HCT116 (cell line): ENCODE measurements around the gene ZP1. TPM values are rescaled to one million over a fixed set of nuclear protein-coding genes. Genes with fewer than 3 reads are reported as not detected.
A peak's percentile ranks its signal among the peaks of the same experiment; 100 is the strongest.

Source experiments
- ATAC-seq: fragments of 200-7000 bp; cut with Tn5 transposase; 2 replicates; pipeline ENCODE4 v1.9.1; 2020; ENCODE audit warnings: mild to moderate bottlenecking, moderate library complexity
- BruUV-seq: library from RNA; stranded (reverse); fragments of 400-500 nt; replicated peaks from 2 replicates; lab custom pipeline; 2021; lab: Mats Ljungman, UMichigan
- CTCF ChIA-PET: fragments of 300-600 bp; sonication (Branson Sonifier 250); formaldehyde crosslinking; loops from one replicate; lab custom pipeline; 2021; ENCODE audit warnings: antibody characterized with exemption; lab: Charles Lee
- POLR2A ChIA-PET: fragments of 300-600, 350-600 bp; sonication (Branson Sonifier 250); formaldehyde crosslinking; loops from one replicate; lab custom pipeline; 2021; ENCODE audit warnings: antibody characterized with exemption; lab: Charles Lee
- RAD21 ChIA-PET, 2 experiments: fragments of 300-600 bp; sonication (Branson Sonifier 250); formaldehyde crosslinking; loops; one replicate each; lab custom pipeline; 2023; ENCODE audit warnings: low total read pairs in 2 of 2; ENCODE audit not compliant: uncharacterized antibody in 2 of 2, unreplicated experiment in 2 of 2, low non-redundant PET in 1 of 2; lab: Charles Lee
- DNase-seq: peaks from one replicate; pipeline ENCODE4 v3.0.0-alpha.2; 2010; ENCODE audit warnings: low read depth, low spot score
- H2AFZ ChIP-seq: fragments of 200-600 bp; shearing (Covaris generic), sonication (generic); 2 replicates; pipeline ENCODE4 v1.6.1; 2017; ENCODE audit warnings: low read depth, mixed run types, mixed read lengths, antibody characterized with exemption, low read length; ENCODE audit not compliant: poor library complexity, severe bottlenecking
- H3K27ac ChIP-seq: 2 replicates; pipeline ENCODE4 v1.5.1; 2012; ENCODE audit warnings: low read depth, low read length
- H3K27me3 ChIP-seq: fragments of 200-600 bp; sonication (generic); 2 replicates; pipeline ENCODE4 v1.6.1; 2016; ENCODE audit warnings: mixed run types, low read length, mixed read lengths; ENCODE audit not compliant: insufficient read depth
- H3K36me3 ChIP-seq, 2 experiments: fragments of 200-500 bp in 1 of 2; fragments of 200-600 bp in 1 of 2; sonication (Bioruptor generic) in 1 of 2; sonication (generic) in 1 of 2; 2 replicates each; pipeline versions ENCODE4 v1.5.1 to v1.6.1; 2014 to 2016; ENCODE audit warnings: low read length in 2 of 2, inconsistent platforms in 1 of 2, mixed read lengths in 1 of 2, mixed run types in 1 of 2; ENCODE audit not compliant: insufficient read depth in 2 of 2, control insufficient read depth in 1 of 2
- H3K4me1 ChIP-seq, 2 experiments: fragments of 200-600 bp in 1 of 2; sonication (generic) in 1 of 2; 2 replicates each; pipeline versions ENCODE4 v1.5.1 to v1.6.1; 2012 to 2017; ENCODE audit warnings: low read length in 2 of 2, inconsistent platforms in 1 of 2, mild to moderate bottlenecking in 1 of 2, mixed read lengths in 1 of 2, mixed run types in 1 of 2, moderate library complexity in 1 of 2; ENCODE audit not compliant: insufficient read depth in 2 of 2, control insufficient read depth in 1 of 2
- H3K4me2 ChIP-seq: fragments of 200-600 bp; sonication (generic); 2 replicates; pipeline ENCODE4 v1.6.1; 2017; ENCODE audit warnings: mixed run types, low read length, mixed read lengths
- H3K4me3 ChIP-seq, 2 experiments: fragments of 200-600 bp in 1 of 2; sonication (generic) in 1 of 2; replicated peaks in 1 of 2; 2 replicates each; pipeline ENCODE4 v1.5.1; 2011 to 2016; ENCODE audit warnings: low read length in 2 of 2, control low read depth in 1 of 2, low read depth in 1 of 2, mild to moderate bottlenecking in 1 of 2, mixed read lengths in 1 of 2, mixed run types in 1 of 2
- H3K79me2 ChIP-seq: fragments of 200-600 bp; sonication (generic); 2 replicates; pipeline ENCODE4 v1.6.1; 2017; ENCODE audit warnings: mild to moderate bottlenecking, mixed run types, low read length, moderate library complexity, mixed read lengths; ENCODE audit not compliant: insufficient read depth
- H3K9ac ChIP-seq: fragments of 200-600 bp; sonication (generic); 2 replicates; pipeline ENCODE4 v1.6.1; 2016; ENCODE audit warnings: low read length, mixed read lengths
- H3K9me2 ChIP-seq: fragments of 200-600 bp; sonication (generic), shearing (Covaris generic); 2 replicates; pipeline ENCODE4 v1.6.1; 2017; ENCODE audit warnings: mixed run types, mild to moderate bottlenecking, moderate library complexity; ENCODE audit not compliant: insufficient read depth
- H3K9me3 ChIP-seq, 2 experiments: fragments of 200-500 bp in 1 of 2; fragments of 200-600 bp in 1 of 2; sonication (Bioruptor generic) in 1 of 2; sonication (generic) in 1 of 2; 2 replicates each; pipeline ENCODE4 v1.6.1; 2014 to 2017; ENCODE audit warnings: low read length in 2 of 2, mixed read lengths in 2 of 2, inconsistent platforms in 1 of 2, low read depth in 1 of 2, mild to moderate bottlenecking in 1 of 2, mixed run types in 1 of 2, moderate library complexity in 1 of 2; ENCODE audit not compliant: control insufficient read depth in 1 of 2, insufficient read depth in 1 of 2
- H4K20me1 ChIP-seq: fragments of 200-600 bp; sonication (generic), shearing (Covaris generic); 2 replicates; pipeline ENCODE4 v1.6.1; 2017; ENCODE audit warnings: mixed run types, mild to moderate bottlenecking, moderate library complexity; ENCODE audit not compliant: insufficient read depth
- CEBPB ChIP-seq: IDR thresholded peaks from 2 replicates; pipeline ENCODE4 v1.6.1; 2012; ENCODE audit warnings: low read depth
- EZH2 ChIP-seq: fragments of 200-600 bp; sonication (generic); IDR thresholded peaks from 2 replicates; pipeline ENCODE4 v1.6.1; 2017; ENCODE audit warnings: antibody characterized with exemption, mixed run types
- FOSL1 ChIP-seq: IDR thresholded peaks from 2 replicates; pipeline ENCODE4 v1.6.1; 2012; ENCODE audit warnings: low read depth
- JUND ChIP-seq: IDR thresholded peaks from 2 replicates; pipeline ENCODE4 v1.6.1; 2012
- POLR2A ChIP-seq: IDR thresholded peaks from 2 replicates; pipeline ENCODE4 v1.7.0; 2011; ENCODE audit warnings: borderline replicate concordance; ENCODE audit not compliant: insufficient read depth, insufficient read length; ENCODE audit errors: extremely low read depth
- POLR2AphosphoS5 ChIP-seq: IDR thresholded peaks from 2 replicates; pipeline ENCODE4 v1.6.1; 2011; ENCODE audit warnings: mild to moderate bottlenecking, low read depth, low read length, moderate library complexity
- SIN3A ChIP-seq: IDR thresholded peaks from 2 replicates; pipeline ENCODE4 v1.6.1; 2012; ENCODE audit warnings: low read depth
- SP1 ChIP-seq: IDR thresholded peaks from 2 replicates; pipeline ENCODE4 v1.6.1; 2012; ENCODE audit warnings: low read depth
- SRF ChIP-seq: IDR thresholded peaks from 2 replicates; pipeline ENCODE4 v1.6.1; 2012; ENCODE audit warnings: low read depth
- TCF7L2 ChIP-seq: IDR thresholded peaks from 2 replicates; pipeline ENCODE4 v1.7.0; 2011; ENCODE audit warnings: borderline replicate concordance, inconsistent platforms; ENCODE audit not compliant: insufficient read depth, insufficient read length; ENCODE audit errors: extremely low read depth
- YY1 ChIP-seq: IDR thresholded peaks from 2 replicates; pipeline ENCODE4 v1.6.1; 2011; ENCODE audit warnings: low read length, low read depth, moderate library complexity, mild to moderate bottlenecking; ENCODE audit not compliant: insufficient replicate concordance; ENCODE audit errors: extremely low read depth
- ZBTB33 ChIP-seq: IDR thresholded peaks from 2 replicates; pipeline ENCODE4 v1.6.1; 2011; ENCODE audit warnings: mild to moderate bottlenecking, low read length, moderate library complexity; ENCODE audit not compliant: insufficient replicate concordance; ENCODE audit errors: extremely low read depth
- ZFX ChIP-seq: fragments of 450-650 bp; IDR thresholded peaks from 2 replicates; pipeline ENCODE4 v1.6.1; 2017
- intact Hi-C: fragments of 100-400 bp; cut with micrococcal nuclease; formaldehyde crosslinking; loops from 2 replicates; pipeline ENCODE4 v1.10.0; 2022
- total RNA-seq: library from RNA; stranded (reverse); gene quantifications from one replicate; pipeline ENCODE4 v1.2.1, GENCODE V29; 2021; ENCODE audit not compliant: unreplicated experiment
- TF ChIP-seq, protein P1 (sequence below): IDR thresholded peaks from 2 replicates; pipeline ENCODE4 v1.6.1; 2012; ENCODE audit warnings: low read depth
- TF ChIP-seq, protein P2 (sequence below): IDR thresholded peaks from 2 replicates; pipeline ENCODE4 v1.6.1; 2012

ZP1 gene
- total RNA-seq, 1 experiment from 2014 or later: not detected

GRCh38 chr11:60840470-60841430, 26.6 kb upstream of the ZP1 start (continued):
- TF ChIP-seq YY1: no peak
- no peak for TF ChIP-seq EZH2
- TF ChIP-seq ZBTB33: no peak
- no peak for TF ChIP-seq TCF7L2
- no peak for TF ChIP-seq ZFX
- no peak for TF ChIP-seq POLR2A

DNA sequence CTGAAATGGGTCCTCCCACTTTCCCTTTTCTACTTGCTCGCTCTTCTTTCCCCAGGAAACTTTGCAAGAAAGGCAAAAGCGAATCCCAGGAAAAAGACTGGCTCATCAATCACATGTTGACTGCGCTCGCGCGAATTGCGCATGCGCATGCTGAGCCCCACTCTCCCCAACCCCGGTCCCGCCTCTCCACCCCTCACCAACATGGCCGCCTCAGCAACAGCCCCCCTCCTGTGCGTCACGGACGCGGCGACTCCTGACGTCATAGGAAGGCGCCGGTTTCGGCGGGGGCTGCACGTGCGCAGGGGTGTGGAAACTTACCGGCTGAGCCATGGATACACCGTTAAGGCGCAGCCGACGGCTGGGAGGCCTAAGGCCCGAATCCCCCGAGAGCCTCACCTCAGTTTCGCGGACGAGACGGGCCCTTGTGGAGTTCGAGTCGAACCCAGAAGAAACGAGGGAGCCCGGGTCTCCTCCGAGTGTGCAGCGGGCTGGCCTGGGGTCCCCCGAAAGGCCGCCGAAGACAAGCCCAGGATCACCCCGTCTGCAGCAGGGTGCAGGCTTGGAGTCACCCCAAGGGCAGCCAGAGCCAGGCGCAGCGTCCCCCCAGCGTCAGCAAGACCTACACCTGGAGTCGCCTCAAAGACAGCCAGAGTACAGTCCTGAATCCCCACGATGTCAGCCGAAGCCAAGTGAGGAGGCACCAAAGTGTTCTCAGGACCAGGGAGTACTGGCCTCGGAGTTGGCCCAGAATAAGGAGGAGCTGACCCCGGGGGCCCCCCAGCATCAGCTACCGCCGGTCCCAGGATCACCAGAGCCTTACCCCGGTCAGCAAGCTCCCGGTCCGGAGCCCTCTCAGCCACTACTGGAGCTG, 25.3 kb upstream of the ZP1 start, which contains the start of gene CCDC86:
Gene CCDC86, plus strand, starts transcription at position 317 of the 871 bp plus-strand sequence. Its CDS starts 12 bp downstream, at position 329.
- CTCF ChIA-PET: interaction anchor here (0.9 to 2.0 kb wide), 2 partner anchors 46 to 58 kb away, joined by 3 to 5 read pairs; no protein-coding TSS in a partner anchor
- Histone ChIP-seq H3K4me1 (peaks cover 13 to 23% of the 10 kb centered on the region in 2 experiments), H2AFZ (no peak within 1 kb of the TSS), H3K9me3 (no peaks in the 10 kb centered on the region), H3K36me3 (peaks cover 4 to 24% of the 10 kb centered on the region in 2 experiments; a peak in 2 of 4 replicates), H3K4me3 (peak within 1 kb of the TSS; percentile 92 to 96), H3K27me3 (no peaks in the 10 kb centered on the region), H3K79me2 (peaks cover 51% of the 10 kb centered on the region), H3K9me2 (no peaks in the 10 kb centered on the region), H4K20me1 (no peaks in the 10 kb centered on the region), H3K27ac (peak within 1 kb of the TSS; percentile 74), H3K9ac (peak within 1 kb of the TSS; percentile 98), H3K4me2 (peak within 1 kb of the TSS; percentile 79)
- DNase-seq (peak; percentile 91), ATAC-seq (peak; percentile 92)
- BruUV-seq: TSS peak; percentile 57
- POLR2A ChIA-PET: no interaction called here
- intact Hi-C loops: no loop called here
- RAD21 ChIA-PET: no interaction called here
- TF ChIP-seq CEBPB: no peak
- no peak for TF ChIP-seq JUND
- peak; percentile 99 for TF ChIP-seq YY1
- peak; percentile 32 for TF ChIP-seq TCF7L2
- TF ChIP-seq SP1: peak; percentile 95
- TF ChIP-seq, protein P1, sequence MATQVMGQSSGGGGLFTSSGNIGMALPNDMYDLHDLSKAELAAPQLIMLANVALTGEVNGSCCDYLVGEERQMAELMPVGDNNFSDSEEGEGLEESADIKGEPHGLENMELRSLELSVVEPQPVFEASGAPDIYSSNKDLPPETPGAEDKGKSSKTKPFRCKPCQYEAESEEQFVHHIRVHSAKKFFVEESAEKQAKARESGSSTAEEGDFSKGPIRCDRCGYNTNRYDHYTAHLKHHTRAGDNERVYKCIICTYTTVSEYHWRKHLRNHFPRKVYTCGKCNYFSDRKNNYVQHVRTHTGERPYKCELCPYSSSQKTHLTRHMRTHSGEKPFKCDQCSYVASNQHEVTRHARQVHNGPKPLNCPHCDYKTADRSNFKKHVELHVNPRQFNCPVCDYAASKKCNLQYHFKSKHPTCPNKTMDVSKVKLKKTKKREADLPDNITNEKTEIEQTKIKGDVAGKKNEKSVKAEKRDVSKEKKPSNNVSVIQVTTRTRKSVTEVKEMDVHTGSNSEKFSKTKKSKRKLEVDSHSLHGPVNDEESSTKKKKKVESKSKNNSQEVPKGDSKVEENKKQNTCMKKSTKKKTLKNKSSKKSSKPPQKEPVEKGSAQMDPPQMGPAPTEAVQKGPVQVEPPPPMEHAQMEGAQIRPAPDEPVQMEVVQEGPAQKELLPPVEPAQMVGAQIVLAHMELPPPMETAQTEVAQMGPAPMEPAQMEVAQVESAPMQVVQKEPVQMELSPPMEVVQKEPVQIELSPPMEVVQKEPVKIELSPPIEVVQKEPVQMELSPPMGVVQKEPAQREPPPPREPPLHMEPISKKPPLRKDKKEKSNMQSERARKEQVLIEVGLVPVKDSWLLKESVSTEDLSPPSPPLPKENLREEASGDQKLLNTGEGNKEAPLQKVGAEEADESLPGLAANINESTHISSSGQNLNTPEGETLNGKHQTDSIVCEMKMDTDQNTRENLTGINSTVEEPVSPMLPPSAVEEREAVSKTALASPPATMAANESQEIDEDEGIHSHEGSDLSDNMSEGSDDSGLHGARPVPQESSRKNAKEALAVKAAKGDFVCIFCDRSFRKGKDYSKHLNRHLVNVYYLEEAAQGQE: no peak
- TF ChIP-seq, protein P2, sequence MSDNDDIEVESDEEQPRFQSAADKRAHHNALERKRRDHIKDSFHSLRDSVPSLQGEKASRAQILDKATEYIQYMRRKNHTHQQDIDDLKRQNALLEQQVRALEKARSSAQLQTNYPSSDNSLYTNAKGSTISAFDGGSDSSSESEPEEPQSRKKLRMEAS: peak; percentile 100
- peak; percentile 71 for TF ChIP-seq POLR2AphosphoS5
- TF ChIP-seq FOSL1: no peak
- peak; percentile 63 for TF ChIP-seq ZFX
- peak; percentile 97 for TF ChIP-seq SRF
- peak; percentile 100 for TF ChIP-seq SIN3A
- TF ChIP-seq POLR2A: no peak
